Kidney (tissue), 14 donors: ENCODE results near the gene GJA5. TPM values are rescaled to one million over a fixed set of nuclear protein-coding genes. Genes with fewer than 3 reads are reported as not detected.

Experiments
- DNase-seq, 5 donors: peaks; one replicate each; pipeline ENCODE4 v3.0.0-alpha.2; 2013 to 2020
- FAIRE-seq: peaks from 2 replicates; lab custom pipeline; 2012; peaks lifted over from hg19 to GRCh38; lab: Jason Lieb, UNC
- H3K27ac ChIP-seq, 2 donors: one replicate each; pipeline ENCODE4 v1.7.0; 2013; ENCODE audit warnings: low read depth in 2 of 2, low read length in 2 of 2, inconsistent platforms in 1 of 2
- H3K27me3 ChIP-seq: one replicate; pipeline ENCODE4 v1.7.1; 2013; ENCODE audit warnings: low read length, inconsistent platforms; ENCODE audit not compliant: control insufficient read depth, insufficient read depth
- H3K36me3 ChIP-seq, 3 donors: one replicate each; pipeline versions ENCODE4 v1.7.0 to v1.7.1; 2013; ENCODE audit warnings: low read length in 3 of 3, control low read depth in 1 of 3, inconsistent platforms in 1 of 3; ENCODE audit not compliant: insufficient read depth in 3 of 3, control insufficient read depth in 2 of 3
- H3K4me1 ChIP-seq, 3 donors: one replicate each; pipeline versions ENCODE4 v1.7.0 to v1.7.1; 2013; ENCODE audit warnings: low read length in 3 of 3, inconsistent platforms in 1 of 3, low read depth in 1 of 3; ENCODE audit not compliant: control insufficient read depth in 2 of 3, insufficient read depth in 2 of 3
- H3K4me3 ChIP-seq, 3 donors: one replicate each; pipeline versions ENCODE4 v1.7.0 to v1.8.1; 2013; ENCODE audit warnings: low read length in 3 of 3, control low read depth in 1 of 3, inconsistent platforms in 1 of 3
- H3K9ac ChIP-seq, 3 donors: one replicate each; pipeline versions ENCODE4 v1.7.0 to v1.7.1; 2013; ENCODE audit warnings: low read length in 3 of 3, control low read depth in 1 of 3, inconsistent platforms in 1 of 3
- H3K9me3 ChIP-seq, 3 donors: one replicate each; pipeline versions ENCODE4 v1.7.0 to v1.7.1; 2013; ENCODE audit warnings: low read length in 3 of 3, control low read depth in 1 of 3, inconsistent platforms in 1 of 3; ENCODE audit not compliant: control insufficient read depth in 2 of 3, insufficient read depth in 1 of 3
- intact Hi-C: fragments of 100-400 bp; cut with DNase I; formaldehyde crosslinking; loops from one replicate; pipeline ENCODE4 v1.11.1; 2022
- polyA plus RNA-seq: library from polyadenylated mRNA; stranded (reverse); fragments of 350-450 nt; fragmentation: Illumina TruSeq; extraction: RNeasy Lipid Tissue Mini Kit (QIAGEN cat#74804); gene quantifications from one replicate; pipeline ENCODE4 v1.2.3, GENCODE V29; 2014; ENCODE audit warnings: low read depth, low replicate concordance; ENCODE audit not compliant: insufficient read depth
- total RNA-seq: library from RNA; stranded (reverse); fragmentation: NEBNext Ultra II Directional; extraction: Animal tissue kit (Norgen Biotek cat#: 25700); gene quantifications from one replicate; pipeline ENCODE4 v1.2.1, GENCODE V29; 2021
- TF ChIP-seq, protein P1 (sequence below): IDR thresholded peaks from 3 replicates; pipeline ENCODE4 v1.5.1; 2012; ENCODE audit warnings: mild to moderate bottlenecking, moderate library complexity, borderline replicate concordance; ENCODE audit not compliant: insufficient read depth; ENCODE audit errors: extremely low read depth
- donor health status: control.
- donor health status: control.
- donor health status: control.
- donor health status: control.
- donor health status: control.
- donor health status: DM: yes; HTN: yes; CAD: no.
- donor health status: Normal renal cell carcinoma (clear cell type).

The GJA5 gene
- total and polyA plus RNA-seq, 2 donors from 2014 or later = 28.3 to 36.4 TPM

DNA sequence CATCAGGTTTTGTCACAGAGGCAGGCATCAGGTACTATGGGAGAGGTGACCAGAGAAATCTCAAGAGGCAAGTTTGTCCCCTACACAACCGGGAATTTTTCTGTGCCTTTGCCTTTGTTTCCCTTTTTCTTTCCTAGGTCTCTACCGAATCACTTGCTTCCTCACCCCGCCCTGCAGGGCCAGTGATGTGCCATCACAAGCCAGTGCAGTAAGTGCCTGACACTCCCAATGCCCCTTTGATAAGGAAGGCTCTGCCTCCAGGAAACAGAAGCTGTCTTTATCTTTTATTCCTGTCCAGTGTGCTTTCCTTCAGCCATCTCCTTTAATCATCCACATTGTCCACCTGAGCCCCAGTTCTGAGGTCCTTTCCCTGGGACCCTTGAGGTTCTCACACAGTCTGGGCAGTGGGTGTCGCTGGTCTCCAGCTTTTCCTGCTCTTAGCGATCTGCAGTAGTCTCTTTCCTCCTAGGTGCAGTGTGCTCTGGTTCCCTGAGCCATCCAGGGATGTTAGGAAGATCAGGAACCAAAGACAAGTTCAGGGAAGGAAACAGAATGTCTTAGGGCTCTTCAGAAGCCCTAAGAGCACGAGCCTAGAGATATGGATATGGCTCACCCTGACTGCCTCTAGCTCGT lies 36.6 kb downstream of the GJA5 start:
- FAIRE-seq (no peak), DNase-seq (peak in 4 of 5 donors; percentile 43 to 73 (median 65))
- Histone ChIP-seq H3K36me3 (no peaks in the 10 kb centered on the region), H3K27me3 (no peaks in the 10 kb centered on the region), H3K9ac (no peak overlapping the region), H3K4me3 (no peak overlapping the region), H3K9me3 (no peaks in the 10 kb centered on the region), H3K4me1 (peaks cover 0 to 9% (median 2%) of the 10 kb centered on the region in 3 donors), H3K27ac (no peak overlapping the region)
- intact Hi-C loops = loop anchor here (5.0 kb wide), 1 partner anchor 163 kb away; no protein-coding TSS in a partner anchor
- TF ChIP-seq, protein P1, sequence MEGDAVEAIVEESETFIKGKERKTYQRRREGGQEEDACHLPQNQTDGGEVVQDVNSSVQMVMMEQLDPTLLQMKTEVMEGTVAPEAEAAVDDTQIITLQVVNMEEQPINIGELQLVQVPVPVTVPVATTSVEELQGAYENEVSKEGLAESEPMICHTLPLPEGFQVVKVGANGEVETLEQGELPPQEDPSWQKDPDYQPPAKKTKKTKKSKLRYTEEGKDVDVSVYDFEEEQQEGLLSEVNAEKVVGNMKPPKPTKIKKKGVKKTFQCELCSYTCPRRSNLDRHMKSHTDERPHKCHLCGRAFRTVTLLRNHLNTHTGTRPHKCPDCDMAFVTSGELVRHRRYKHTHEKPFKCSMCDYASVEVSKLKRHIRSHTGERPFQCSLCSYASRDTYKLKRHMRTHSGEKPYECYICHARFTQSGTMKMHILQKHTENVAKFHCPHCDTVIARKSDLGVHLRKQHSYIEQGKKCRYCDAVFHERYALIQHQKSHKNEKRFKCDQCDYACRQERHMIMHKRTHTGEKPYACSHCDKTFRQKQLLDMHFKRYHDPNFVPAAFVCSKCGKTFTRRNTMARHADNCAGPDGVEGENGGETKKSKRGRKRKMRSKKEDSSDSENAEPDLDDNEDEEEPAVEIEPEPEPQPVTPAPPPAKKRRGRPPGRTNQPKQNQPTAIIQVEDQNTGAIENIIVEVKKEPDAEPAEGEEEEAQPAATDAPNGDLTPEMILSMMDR = peak; percentile 61

DNA sequence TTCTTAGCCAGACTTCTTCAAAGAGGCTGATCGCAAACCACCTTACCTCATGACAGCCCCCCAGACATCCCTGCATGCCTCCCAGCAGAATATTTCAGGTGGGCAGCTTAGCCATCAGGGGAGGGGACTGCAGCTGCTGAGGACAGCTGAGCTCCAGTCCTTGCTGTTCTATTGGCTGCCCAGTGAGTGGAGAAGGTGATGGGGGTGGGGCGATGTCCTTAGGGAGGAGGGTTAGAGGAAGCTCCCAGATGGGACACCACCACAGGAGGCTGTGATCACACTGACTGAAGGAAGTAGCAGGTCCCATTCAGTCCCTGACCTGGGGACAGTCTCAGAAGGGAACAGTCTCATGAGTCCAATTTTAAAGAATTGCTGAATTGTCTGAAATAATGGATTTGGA lies 38.3 kb downstream of the GJA5 start:
- intact Hi-C loops = loop anchor here (5.0 kb wide), 1 partner anchor 165 kb away; no protein-coding TSS in a partner anchor

DNA sequence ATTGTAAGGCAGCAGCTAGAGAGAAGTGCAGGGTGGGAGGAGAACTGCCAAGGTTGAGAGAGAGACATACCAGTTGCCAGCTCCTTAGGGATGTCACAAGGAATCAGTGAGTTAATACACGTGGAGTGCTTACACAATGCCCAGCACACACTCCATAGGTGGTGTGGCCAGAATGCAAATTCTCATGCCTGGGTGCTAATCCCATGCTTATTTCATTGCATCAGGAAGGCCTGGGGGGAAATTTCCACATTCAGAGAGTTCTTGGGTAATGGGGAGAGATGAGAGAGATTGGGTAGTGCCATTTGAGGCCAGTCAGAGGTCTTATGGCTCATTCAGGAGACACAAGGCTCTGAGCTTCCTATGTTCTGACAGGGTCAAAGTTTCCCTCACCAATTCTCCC lies 38.7 kb downstream of the GJA5 start:
- H3K27me3 ChIP-seq = no peaks in the 10 kb centered on the region
- peaks cover 0 to 15% (median 2%) of the 10 kb centered on the region in 3 donors for H3K4me1 ChIP-seq
- no peak overlapping the region for H3K4me3 ChIP-seq
- TF ChIP-seq, protein P1 = no peak
- H3K9ac ChIP-seq = no peak overlapping the region
- DNase-seq = peak in 3 of 5 donors; percentile 23 to 45 (median 29)
- no peaks in the 10 kb centered on the region for H3K36me3 ChIP-seq
- FAIRE-seq = no peak
- intact Hi-C loops = loop anchor here (5.0 kb wide), 1 partner anchor 166 kb away; no protein-coding TSS in a partner anchor
- no peak overlapping the region for H3K27ac ChIP-seq
- no peaks in the 10 kb centered on the region for H3K9me3 ChIP-seq

More for the DNA sequence above, 38.3 kb downstream of the GJA5 start:
- Histone ChIP-seq H3K27ac (no peak overlapping the region), H3K27me3 (no peaks in the 10 kb centered on the region), H3K4me1 (peaks cover 0 to 15% (median 2%) of the 10 kb centered on the region in 3 donors), H3K9me3 (no peaks in the 10 kb centered on the region), H3K9ac (no peak overlapping the region), H3K4me3 (no peak overlapping the region), H3K36me3 (no peaks in the 10 kb centered on the region)
- TF ChIP-seq, protein P1 = no peak
- no peak for DNase-seq
- no peak for FAIRE-seq
